Activated CD8-positive, alpha-beta memory T cell treated with anti-CD3 and anti-CD28 coated beads for 4 hours (primary cell): ENCODE results near the gene KCNH1.

Source experiments
- DNase-seq, 2 donors: peaks; one replicate each; pipeline ENCODE4 v3.0.0-alpha.2; 2020; ENCODE audit warnings: low read depth in 2 of 2

KCNH1 gene

GRCh38 chr1:210918893-210919292, 215.1 kb downstream of the KCNH1 start:
- DNase-seq = no peak

- DNase-seq = no peak
Measured at GRCh38 chr1:210917560-210918169, 216.3 kb downstream of the KCNH1 start.

DNA sequence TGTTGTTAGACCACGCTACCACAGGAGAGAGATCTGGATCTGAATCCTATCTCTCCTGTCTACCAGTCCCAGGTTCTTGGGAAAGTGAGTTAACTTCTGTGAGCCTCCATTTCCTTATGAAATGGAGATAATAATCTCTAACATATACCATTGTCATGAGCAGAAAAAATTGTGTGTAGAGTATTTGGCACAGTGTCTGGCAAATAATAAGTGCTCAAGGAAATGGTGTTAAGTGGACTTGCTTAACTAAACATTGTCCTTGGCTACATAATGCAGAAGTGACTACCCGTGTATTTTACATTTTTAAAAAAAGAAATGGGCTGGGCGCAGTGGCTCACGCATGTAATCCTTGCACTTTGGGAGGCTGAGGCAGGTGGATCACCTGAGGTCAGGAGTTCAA, 217.4 kb downstream of the KCNH1 start:
- DNase-seq = no peak

GRCh38 chr1:210915890-210916507, 217.9 kb downstream of the KCNH1 start:
- no peak for DNase-seq

GRCh38 chr1:210912752-210913151, 221.2 kb downstream of the KCNH1 start:
- DNase-seq = no peak

DNA sequence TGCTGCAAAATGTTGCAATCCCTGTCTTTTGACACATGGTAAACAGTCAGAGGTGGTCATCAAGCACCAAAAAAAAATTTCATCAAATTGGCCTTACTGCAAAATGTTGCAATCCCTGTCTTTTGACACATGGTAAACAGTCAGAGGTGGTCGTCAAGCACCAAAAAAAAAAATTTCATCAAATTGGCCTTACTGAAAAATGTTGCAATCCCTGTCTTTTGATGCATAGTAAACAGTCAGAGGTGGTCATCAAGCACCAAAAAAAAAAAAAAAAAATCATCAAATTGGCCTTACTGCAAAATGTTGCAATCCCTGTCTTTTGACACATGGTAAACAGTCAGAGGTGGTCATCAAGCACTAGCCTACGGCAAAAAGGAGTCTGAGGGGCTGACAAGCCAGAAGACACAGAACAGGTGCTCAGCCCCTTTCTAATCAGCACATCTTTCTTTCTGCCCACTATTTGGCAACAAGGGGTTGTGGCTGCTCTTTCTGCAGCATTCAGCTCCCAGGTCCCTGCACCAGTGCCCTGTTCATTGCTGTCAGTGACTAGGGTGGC, 223.8 kb downstream of the KCNH1 start:
- DNase-seq = no peak

DNA sequence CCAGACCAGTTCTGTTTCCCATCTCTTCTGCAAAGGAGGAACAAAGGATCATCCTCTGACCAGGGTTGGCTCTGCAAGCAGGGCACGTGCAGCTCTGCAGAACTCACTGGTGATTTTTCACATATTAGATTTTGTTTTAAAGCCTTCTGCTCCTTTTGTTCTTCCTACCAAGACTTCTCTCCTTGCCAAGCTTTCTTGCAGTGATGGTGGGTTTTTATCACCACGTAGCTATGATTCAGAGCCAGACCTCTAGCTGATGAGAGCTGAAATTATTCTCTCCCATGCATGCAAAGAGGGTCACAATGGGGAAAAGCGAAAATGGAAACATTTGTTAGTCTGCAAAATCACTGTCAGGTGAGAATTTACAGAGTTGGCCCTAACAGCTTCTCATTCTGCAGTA, 225.2 kb downstream of the KCNH1 start:
- no peak for DNase-seq

- no peak for DNase-seq
Measured at GRCh38 chr1:210908257-210908656, 225.7 kb downstream of the KCNH1 start.

- DNase-seq = no peak
Measured at GRCh38 chr1:210907251-210907805, 226.6 kb downstream of the KCNH1 start.

DNA sequence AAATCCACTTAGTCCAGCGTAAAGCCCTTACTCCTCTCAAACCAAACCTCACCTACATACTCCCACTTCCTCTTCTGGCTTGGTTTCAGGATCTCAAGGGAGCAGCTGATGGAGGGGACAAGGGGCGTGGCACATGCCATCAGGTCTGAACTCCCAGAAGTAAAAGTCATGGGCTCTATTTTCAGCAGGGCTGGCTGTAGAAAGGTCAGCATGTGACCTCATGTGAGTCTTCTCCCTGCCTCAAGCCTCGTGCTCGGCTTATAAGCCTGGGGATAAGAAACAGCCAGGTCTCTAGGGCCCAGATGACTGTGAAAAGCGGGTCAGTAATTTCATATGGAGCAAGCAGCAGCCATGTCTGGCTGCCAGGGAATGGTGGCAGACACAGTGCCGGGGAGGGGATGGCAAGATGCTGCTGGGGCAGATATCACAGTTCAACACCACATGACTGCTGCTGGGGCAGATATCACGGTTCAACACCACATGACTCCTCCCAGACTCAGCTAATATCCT, 227.9 kb downstream of the KCNH1 start:
- no peak for DNase-seq

- DNase-seq = no peak
Measured at GRCh38 chr1:210905365-210905904, 228.5 kb downstream of the KCNH1 start.

- DNase-seq = no peak
Measured at GRCh38 chr1:210901981-210902770, 231.8 kb downstream of the KCNH1 start.

GRCh38 chr1:210900820-210901219, 233.1 kb downstream of the KCNH1 start:
- DNase-seq = no peak

DNA sequence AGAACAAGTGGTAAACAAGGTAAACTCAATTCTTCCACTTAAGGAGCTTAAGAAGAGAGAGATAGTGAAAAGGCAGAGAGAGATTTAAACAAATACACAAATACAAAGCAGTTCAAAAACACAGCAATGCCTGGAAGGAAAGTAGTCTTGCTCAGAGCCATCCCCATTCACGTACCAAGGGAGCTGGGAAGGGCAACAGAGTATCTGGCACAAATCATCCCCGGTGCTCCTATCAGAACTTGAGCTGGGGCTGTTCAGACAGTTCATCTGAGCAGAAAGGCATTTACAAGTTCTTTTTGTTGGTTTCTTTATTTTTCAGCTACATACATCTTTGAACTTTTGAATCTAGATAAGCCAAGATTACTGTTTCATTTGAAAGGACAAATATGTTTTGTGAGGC, 233.9 kb downstream of the KCNH1 start:
- DNase-seq = no peak

GRCh38 chr1:210899676-210900075, 234.3 kb downstream of the KCNH1 start:
- DNase-seq = no peak

DNA sequence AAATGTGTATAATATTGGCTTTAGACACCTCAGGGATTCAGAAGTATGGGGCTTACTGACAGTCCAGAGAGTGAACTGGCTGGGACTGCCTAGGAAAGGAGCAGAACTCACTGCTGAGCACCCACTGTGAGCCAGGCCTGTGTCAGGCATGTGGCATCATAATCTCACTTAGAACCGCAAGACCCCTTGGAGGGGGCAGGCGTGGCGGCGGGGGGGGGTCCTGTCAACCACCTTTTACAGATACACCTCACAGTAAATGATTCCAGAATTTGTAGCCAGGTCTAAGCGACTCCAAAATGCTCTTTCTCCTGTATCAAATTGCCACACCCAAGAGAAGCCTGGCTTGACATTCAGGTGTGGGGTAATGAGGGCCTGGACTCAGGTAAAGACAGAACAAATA, 235.5 kb downstream of the KCNH1 start:
- no peak for DNase-seq

DNA sequence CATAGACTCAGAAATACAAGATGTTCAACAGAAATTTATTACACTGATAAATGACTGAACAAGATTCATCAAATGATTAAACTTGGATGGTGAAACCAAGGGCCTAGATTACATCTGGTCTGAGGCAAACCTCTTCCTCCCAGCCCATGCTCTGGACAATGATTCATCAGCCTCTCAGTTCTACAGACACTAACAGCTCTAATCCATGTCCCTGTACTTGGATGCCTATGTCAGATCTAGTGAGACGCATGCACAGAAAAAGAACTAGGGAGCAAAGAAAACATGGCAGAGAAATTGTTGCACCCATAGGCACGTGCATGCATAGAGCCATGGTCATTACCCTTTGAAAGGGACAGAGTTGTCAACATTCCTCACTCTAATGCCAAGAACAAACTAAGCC, 250.1 kb downstream of the KCNH1 start:
- DNase-seq = no peak

GRCh38 chr1:210882414-210883221, 251.3 kb downstream of the KCNH1 start:
- DNase-seq = no peak

DNA sequence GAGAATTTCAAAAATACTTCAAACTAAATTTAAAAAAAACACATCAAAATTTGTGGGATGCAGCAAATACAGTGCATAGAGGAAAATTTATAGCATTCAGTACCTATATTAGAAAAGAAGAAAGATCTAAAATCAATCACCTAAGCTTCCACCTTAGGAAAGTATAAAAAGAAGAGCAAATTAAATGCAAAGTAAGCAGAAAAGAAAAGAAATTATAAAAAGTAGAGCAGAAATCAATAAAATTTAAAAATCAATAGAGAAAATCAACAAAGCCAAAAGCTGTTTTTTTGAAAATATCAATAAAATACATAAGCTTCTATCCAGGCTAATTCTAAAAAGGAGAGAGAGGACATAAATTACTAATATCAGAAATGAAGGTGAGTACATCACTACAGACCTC, 255.4 kb downstream of the KCNH1 start:
- no peak for DNase-seq

DNA sequence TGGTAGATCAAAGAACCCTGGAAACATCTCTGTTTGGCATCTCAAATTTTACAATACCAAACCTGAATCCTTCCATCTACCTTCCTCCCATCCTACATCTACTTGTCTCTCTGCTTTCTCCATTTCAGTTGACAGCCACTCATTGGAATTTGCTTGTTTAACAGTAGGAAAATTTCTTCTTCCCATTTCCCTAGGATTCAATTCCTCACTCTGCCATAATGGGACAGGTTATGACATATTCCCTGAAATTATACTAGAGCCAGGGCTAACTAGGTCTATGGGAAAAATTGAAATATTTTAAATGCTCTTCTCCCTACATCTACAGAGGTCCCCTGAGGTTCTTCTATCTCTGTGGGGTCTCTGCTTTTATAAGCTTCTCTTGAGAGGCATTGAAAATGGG, 257.7 kb downstream of the KCNH1 start:
- DNase-seq = no peak

DNA sequence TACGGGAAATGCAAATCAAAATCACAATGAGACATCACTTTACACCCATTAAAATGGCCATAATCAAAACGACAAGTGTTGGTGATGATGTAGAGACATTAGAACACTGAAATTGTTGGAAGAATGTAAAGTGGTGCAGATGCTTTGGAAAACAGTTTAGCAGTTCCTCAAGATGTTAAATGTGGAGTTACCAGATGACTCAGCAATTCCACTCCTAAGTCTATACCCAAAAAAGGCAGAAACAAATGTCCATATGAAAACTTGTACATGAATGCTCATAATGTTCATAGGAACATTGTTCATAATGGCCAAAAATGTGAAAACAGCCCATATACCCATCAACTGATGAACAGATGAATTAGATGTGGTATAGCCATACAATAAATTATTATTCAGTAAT, 267.4 kb downstream of the KCNH1 start:
- no peak for DNase-seq
